HG03469 (cell line): ENCODE data around the gene ATP5PB.

Experiments
- ATAC-seq: cut with Tn5 transposase; IDR thresholded peaks from one replicate; pipeline ENCODE4 v1.9.1; 2021; ENCODE audit warnings: mild to moderate bottlenecking, moderate library complexity, moderate number of reproducible peaks; ENCODE audit not compliant: unreplicated experiment

Gene ATP5PB

GRCh38 chr1:111446546-111446945, 2.7 kb upstream of the ATP5PB start:
- no peak for ATAC-seq

- no peak for ATAC-seq
Observed at GRCh38 chr1:111446967-111447892, 2.0 kb upstream of the ATP5PB start.

GRCh38 chr1:111448482-111448917, 764 bp upstream of the ATP5PB start:
- no peak for ATAC-seq

- no peak for ATAC-seq
Observed at GRCh38 chr1:111449703-111450017, 396 bp downstream of the ATP5PB start.

- no peak for ATAC-seq
Observed at GRCh38 chr1:111450185-111450584, 921 bp downstream of the ATP5PB start.

GRCh38 chr1:111452581-111452980, 3.3 kb downstream of the ATP5PB start:
- no peak for ATAC-seq

GRCh38 chr1:111453706-111454105, 4.4 kb downstream of the ATP5PB start:
- no peak for ATAC-seq

GRCh38 chr1:111454859-111455641, 5.8 kb downstream of the ATP5PB start:
- no peak for ATAC-seq

GRCh38 chr1:111455642-111456031, 6.4 kb downstream of the ATP5PB start:
- no peak for ATAC-seq

- no peak for ATAC-seq
Observed at GRCh38 chr1:111461765-111462164, 12.5 kb downstream of the ATP5PB start.

- no peak for ATAC-seq
Observed at GRCh38 chr1:111462370-111463028, 13.2 kb downstream of the ATP5PB start.

GRCh38 chr1:111463029-111463683, 13.9 kb downstream of the ATP5PB start:
- no peak for ATAC-seq

GRCh38 chr1:111465754-111466153, 16.5 kb downstream of the ATP5PB start:
- no peak for ATAC-seq

- no peak for ATAC-seq
Observed at GRCh38 chr1:111466480-111466879, 17.2 kb downstream of the ATP5PB start.

- no peak for ATAC-seq
Observed at GRCh38 chr1:111467865-111468716, 18.8 kb downstream of the ATP5PB start.

GRCh38 chr1:111468717-111469100, 19.4 kb downstream of the ATP5PB start:
- ATAC-seq, result no peak

GRCh38 chr1:111469539-111469938, 20.3 kb downstream of the ATP5PB start:
- ATAC-seq, result no peak

GRCh38 chr1:111470596-111470995, 21.3 kb downstream of the ATP5PB start:
- ATAC-seq, result no peak

- no peak for ATAC-seq
Observed at GRCh38 chr1:111471012-111471411, 21.7 kb downstream of the ATP5PB start.

- no peak for ATAC-seq
Observed at GRCh38 chr1:111471538-111471937, 22.3 kb downstream of the ATP5PB start.
